Naive B cell (primary cell): ENCODE measurements around the gene LRRTM3. TPM values are rescaled to one million over a fixed set of nuclear protein-coding genes. Genes with fewer than 3 reads are reported as not detected.

Experiments
- ATAC-seq, 2 donors: fragments of 150-1000 bp; cut with Tn5 transposase; 2 replicates each; pipeline ENCODE4 v1.10.0; 2021; ENCODE audit warnings: low read depth in 2 of 2, mild to moderate bottlenecking in 2 of 2, moderate library complexity in 2 of 2
- DNase-seq: peaks from one replicate; pipeline ENCODE4 v3.0.0; 2022
- H3K27ac Mint-ChIP-seq, 6 donors: one replicate each; pipeline ENCODE4 v1.8.0; 2020 to 2022; ENCODE audit warnings: mild to moderate bottlenecking in 6 of 6, mixed read lengths in 6 of 6, moderate library complexity in 5 of 6, inconsistent platforms in 2 of 6
- H3K27me3 Mint-ChIP-seq, 3 donors: one replicate each; pipeline ENCODE4 v1.8.0; 2021 to 2022; ENCODE audit warnings: mixed read lengths in 3 of 3, mild to moderate bottlenecking in 1 of 3
- H3K36me3 Mint-ChIP-seq, 2 donors: one replicate each; pipeline ENCODE4 v1.8.0; 2020 to 2022; ENCODE audit warnings: mixed read lengths in 2 of 2, inconsistent platforms in 1 of 2, mild to moderate bottlenecking in 1 of 2
- H3K4me1 Mint-ChIP-seq, 3 donors: one replicate each; pipeline ENCODE4 v1.8.0; 2020 to 2022; ENCODE audit warnings: mixed read lengths in 3 of 3, inconsistent platforms in 1 of 3, mild to moderate bottlenecking in 1 of 3, moderate library complexity in 1 of 3
- H3K4me3 Mint-ChIP-seq, 8 donors: one replicate each; pipeline ENCODE4 v1.8.0; 2020 to 2022; ENCODE audit warnings: mild to moderate bottlenecking in 8 of 8, mixed read lengths in 8 of 8, moderate library complexity in 8 of 8, inconsistent platforms in 2 of 8
- H3K9me3 Mint-ChIP-seq, 7 donors: one replicate each; pipeline ENCODE4 v1.8.0; 2020 to 2022; ENCODE audit warnings: mixed read lengths in 7 of 7, mild to moderate bottlenecking in 5 of 7, inconsistent platforms in 2 of 7, moderate library complexity in 1 of 7
- polyA plus RNA-seq, 6 donors: library from polyadenylated mRNA; unstranded; fragments of 300-500 nt; fragmentation: Illumina TruSeq; gene quantifications; one replicate each; pipeline ENCODE4 v1.2.3, GENCODE V29; 2021; ENCODE audit warnings: low read depth in 6 of 6

The LRRTM3 gene
- polyA plus RNA-seq, 6 donors from 2014 or later: not detected

DNA sequence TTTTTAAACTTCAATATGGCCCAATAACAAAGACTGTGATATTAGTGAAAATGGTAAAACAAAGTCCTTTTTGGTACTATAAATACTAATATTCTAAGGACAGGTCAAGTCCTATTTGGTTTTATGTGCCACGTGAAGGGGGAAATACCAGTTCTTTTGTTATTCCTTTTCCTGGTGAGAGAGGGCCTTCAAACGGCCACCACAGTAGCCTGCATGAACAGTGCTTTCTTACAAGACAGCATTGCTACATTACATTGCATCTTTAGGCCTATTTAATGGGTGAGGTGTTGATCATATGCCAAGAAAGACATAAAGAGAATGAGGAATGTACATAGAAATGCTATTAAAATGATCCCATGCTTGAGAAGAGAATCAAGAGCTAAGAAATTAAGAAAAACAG, 214.8 kb downstream of the LRRTM3 start:
- Mint-ChIP-seq H3K9me3 (peaks cover 0 to 3% (median 0%) of the 10 kb centered on the region in 7 donors), H3K27me3 (no peaks in the 10 kb centered on the region), H3K4me3 (no peak overlapping the region), H3K36me3 (no peaks in the 10 kb centered on the region), H3K4me1 (no peaks in the 10 kb centered on the region), H3K27ac (no peak overlapping the region)
- no peak for ATAC-seq
- DNase-seq: no peak

GRCh38 chr10:67141300-67141699, 215.5 kb downstream of the LRRTM3 start:
- H3K27me3 Mint-ChIP-seq: no peaks in the 10 kb centered on the region
- no peaks in the 10 kb centered on the region for H3K4me1 Mint-ChIP-seq
- no peak for DNase-seq
- peaks cover 0 to 3% (median 0%) of the 10 kb centered on the region in 7 donors for H3K9me3 Mint-ChIP-seq
- H3K36me3 Mint-ChIP-seq: no peaks in the 10 kb centered on the region
- no peak for ATAC-seq
- no peak overlapping the region for H3K27ac Mint-ChIP-seq
- no peak overlapping the region for H3K4me3 Mint-ChIP-seq

DNA sequence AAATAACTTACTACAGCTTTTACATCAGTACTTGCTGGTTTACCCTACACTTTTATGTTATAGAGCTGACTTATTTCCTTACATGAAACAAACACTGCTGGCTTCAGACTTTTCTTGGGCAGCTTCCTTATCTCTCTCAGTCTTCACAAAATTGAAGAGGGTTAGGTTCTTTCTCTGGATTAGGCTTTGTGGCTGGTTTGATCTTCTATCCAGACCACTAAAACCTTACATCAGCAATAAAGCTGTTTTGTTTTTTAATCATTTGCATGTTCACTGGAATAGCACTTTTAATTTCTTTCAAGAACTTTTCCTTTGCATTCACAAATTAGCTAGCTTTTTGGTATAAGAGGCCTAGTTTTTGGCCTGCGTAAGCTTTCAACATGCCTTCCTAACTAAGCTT, 218.7 kb downstream of the LRRTM3 start:
- Mint-ChIP-seq H3K9me3 (peaks cover 0 to 2% (median 0%) of the 10 kb centered on the region in 7 donors), H3K27me3 (no peaks in the 10 kb centered on the region), H3K4me3 (no peak overlapping the region), H3K27ac (no peak overlapping the region), H3K4me1 (no peaks in the 10 kb centered on the region), H3K36me3 (no peaks in the 10 kb centered on the region)
- ATAC-seq (no peak), DNase-seq (no peak)
